ENCODE results near the gene GRHL1. TPM values are rescaled to one million over a fixed set of nuclear protein-coding genes. Genes with fewer than 3 reads are reported as not detected.

Gene GRHL1
- polyA plus RNA-seq, 1 experiment, result 1.7 TPM

DNA sequence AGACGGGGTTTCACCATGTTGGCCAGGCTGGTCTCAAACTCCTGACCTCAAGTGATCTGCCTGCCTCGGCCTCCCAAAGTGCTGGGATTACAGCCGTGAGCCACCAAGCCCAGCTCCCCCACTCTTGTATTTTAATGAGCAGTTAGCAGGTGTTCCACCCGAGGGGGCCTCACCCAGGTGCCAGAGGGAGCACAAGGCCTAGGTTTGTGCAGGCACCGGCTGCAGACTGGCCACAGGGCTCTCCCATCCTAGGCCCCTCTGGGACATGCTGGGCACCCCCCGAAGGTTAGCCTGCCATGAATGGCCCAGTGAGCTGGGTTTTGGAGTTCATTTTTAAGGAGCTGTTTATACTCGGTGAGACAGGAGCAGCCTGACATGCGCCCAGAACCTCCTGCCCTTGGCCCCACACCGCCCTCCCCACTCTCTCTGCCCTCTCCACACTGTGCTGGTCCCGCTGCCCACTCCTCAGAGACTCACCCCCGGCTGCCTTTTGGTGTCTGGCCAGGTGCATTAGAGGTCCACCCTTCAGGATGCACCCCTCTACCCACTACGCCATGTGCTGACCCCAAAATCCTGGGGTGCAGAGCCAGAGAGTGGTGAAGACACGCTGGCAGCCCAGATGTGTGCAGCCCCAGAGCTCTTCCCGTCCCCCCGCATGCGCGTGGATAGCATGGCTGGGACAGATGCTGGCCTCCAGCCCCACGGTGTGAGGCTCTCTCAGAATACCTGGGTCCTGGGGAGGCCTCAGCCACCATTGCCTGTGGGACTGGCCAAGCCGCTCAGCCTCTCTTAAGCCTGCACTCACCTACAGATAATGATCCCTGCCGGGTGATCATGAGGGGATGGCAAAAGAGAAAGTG lies 80.6 kb downstream of the GRHL1 start:
- Histone ChIP-seq H3K36me3 (ENCODE audit: control insufficient read depth, insufficient read depth, low read length) (no peaks in the 10 kb centered on the region), H3K4me3 (ENCODE audit: low read depth, low read length) (no peak overlapping the region), H3K27me3 (ENCODE audit: control insufficient read depth, insufficient read depth, low read length) (no peaks in the 10 kb centered on the region)
- TF ChIP-seq CTCF (IDR thresholded peaks at IDR 0.05; ENCODE audit: insufficient read depth, low read depth, low read length), result no peak
- POLR2A ChIA-PET, result no interaction called here
- no peak for DNase-seq (ENCODE audit: low read depth)
- CTCF ChIA-PET, result no interaction called here

DNA sequence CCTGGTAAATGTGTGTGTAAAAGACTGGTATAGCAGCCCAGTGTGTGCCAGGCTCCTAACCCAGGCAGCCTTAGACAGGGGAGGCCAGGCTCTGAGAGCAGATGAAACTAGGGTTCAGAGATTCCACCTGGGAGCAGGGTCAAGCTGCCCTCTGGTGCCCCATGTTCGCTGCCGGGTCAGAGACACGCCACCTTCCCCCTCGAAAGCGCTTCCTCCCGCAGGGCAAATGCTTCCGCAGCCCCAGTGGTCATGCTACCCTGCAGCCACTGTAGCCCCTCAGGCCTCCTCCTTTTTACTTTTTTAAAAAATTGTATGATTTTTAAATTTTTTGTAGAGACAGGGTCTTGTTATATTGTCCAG lies 81.2 kb downstream of the GRHL1 start:
- no peak overlapping the region for H3K4me3 ChIP-seq (ENCODE audit: low read depth, low read length)

GRCh38 chr2:10033251-10034006 lies 81.9 kb downstream of the GRHL1 start:
- no peaks in the 10 kb centered on the region for H3K27me3 ChIP-seq (ENCODE audit: control insufficient read depth, insufficient read depth, low read length)
- no peaks in the 10 kb centered on the region for H3K36me3 ChIP-seq (ENCODE audit: control insufficient read depth, insufficient read depth, low read length)
- no peak overlapping the region for H3K4me3 ChIP-seq (ENCODE audit: low read depth, low read length)
- no peak for DNase-seq (ENCODE audit: low read depth)
- TF ChIP-seq CTCF (IDR thresholded peaks at IDR 0.05; ENCODE audit: insufficient read depth, low read depth, low read length), result no peak
- ChIA-PET CTCF (interaction anchor here (1.8 kb wide), 1 partner anchor 49 kb away, joined by 6 read pairs; no protein-coding TSS in a partner anchor), POLR2A (no interaction called here)

More for the DNA sequence above, 81.2 kb downstream of the GRHL1 start:
- Histone ChIP-seq H3K36me3 (ENCODE audit: control insufficient read depth, insufficient read depth, low read length) (no peaks in the 10 kb centered on the region), H3K27me3 (ENCODE audit: control insufficient read depth, insufficient read depth, low read length) (no peaks in the 10 kb centered on the region)
- DNase-seq (ENCODE audit: low read depth), result no peak
- TF ChIP-seq CTCF (IDR thresholded peaks at IDR 0.05; ENCODE audit: insufficient read depth, low read depth, low read length), result no peak
- POLR2A ChIA-PET, result no interaction called here
- CTCF ChIA-PET, result no interaction called here

DNA sequence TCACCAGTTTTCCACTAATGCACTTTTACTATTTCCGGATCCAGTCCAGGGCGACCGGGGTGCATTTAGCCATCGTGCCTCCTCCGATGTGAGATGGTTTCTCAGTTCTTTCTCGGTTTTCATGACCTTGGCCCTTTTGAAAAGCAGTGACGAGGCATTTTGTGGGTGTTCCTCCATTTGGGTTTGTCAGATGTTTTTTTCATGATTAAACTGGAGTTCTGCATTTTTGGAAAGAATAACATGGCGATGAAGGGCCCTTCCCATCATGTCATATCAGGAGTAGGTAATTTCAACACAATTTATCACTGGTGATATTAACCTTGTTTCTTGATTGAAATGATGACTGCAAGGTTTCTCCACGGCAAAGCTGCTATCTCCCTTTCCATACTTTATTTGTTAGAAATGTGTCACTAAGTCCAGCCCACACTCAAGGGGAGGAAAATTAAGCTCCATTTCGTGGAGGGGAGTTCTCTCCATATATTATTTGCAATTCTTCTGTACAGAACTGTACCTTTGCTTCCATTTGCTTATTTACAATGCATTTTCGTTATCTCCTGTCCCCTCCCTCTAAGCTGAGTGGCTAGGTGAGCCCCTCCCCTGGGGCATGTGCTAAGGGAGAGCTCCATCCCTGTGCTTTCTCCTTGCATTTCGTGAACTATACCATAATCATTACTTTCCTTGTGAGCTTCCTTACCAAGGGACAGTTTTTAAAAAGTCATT lies 83.0 kb downstream of the GRHL1 start:
- Histone ChIP-seq H3K4me3 (ENCODE audit: low read depth, low read length) (no peak overlapping the region), H3K36me3 (ENCODE audit: control insufficient read depth, insufficient read depth, low read length) (no peaks in the 10 kb centered on the region), H3K27me3 (ENCODE audit: control insufficient read depth, insufficient read depth, low read length) (no peaks in the 10 kb centered on the region)
- ChIA-PET CTCF (interaction anchor here (0.8 to 1.8 kb wide), 2 partner anchors 50 to 235 kb away, joined by 4 to 6 read pairs; no protein-coding TSS in a partner anchor), POLR2A (no interaction called here)
- DNase-seq (ENCODE audit: low read depth), result no peak
- no peak for TF ChIP-seq CTCF (IDR thresholded peaks at IDR 0.05; ENCODE audit: insufficient read depth, low read depth, low read length)

DNA sequence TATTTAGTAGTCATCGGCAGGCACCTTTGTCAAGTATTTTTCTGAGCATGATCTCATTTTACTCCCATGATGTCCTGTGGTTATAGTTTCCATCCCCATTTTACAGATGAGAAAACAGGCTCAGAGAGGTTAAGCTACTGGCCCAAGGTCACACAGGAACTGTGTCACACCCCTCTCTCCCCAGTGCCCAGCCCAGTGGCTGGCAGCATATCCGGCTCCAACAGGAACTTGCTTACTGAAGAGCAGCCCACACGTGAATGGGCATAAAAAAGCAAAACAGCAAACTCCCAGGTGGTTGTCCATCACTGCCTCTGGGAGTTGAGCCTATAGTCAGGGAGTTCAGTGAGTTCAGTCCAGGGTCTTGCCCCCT lies 83.5 kb downstream of the GRHL1 start:
- H3K27me3 ChIP-seq (ENCODE audit: control insufficient read depth, insufficient read depth, low read length), result no peaks in the 10 kb centered on the region
- no peak for TF ChIP-seq CTCF (IDR thresholded peaks at IDR 0.05; ENCODE audit: insufficient read depth, low read depth, low read length)
- H3K36me3 ChIP-seq (ENCODE audit: control insufficient read depth, insufficient read depth, low read length), result no peaks in the 10 kb centered on the region
- ChIA-PET CTCF (interaction anchor here (0.8 to 1.8 kb wide), 6 partner anchors 12 to 236 kb away, joined by 3 to 6 read pairs (median 4); no protein-coding TSS in a partner anchor), POLR2A (no interaction called here)
- no peak overlapping the region for H3K4me3 ChIP-seq (ENCODE audit: low read depth, low read length)
- no peak for DNase-seq (ENCODE audit: low read depth)

Measured in BJ (cell line).